ENCODE data around the gene RUNX2.

DNA sequence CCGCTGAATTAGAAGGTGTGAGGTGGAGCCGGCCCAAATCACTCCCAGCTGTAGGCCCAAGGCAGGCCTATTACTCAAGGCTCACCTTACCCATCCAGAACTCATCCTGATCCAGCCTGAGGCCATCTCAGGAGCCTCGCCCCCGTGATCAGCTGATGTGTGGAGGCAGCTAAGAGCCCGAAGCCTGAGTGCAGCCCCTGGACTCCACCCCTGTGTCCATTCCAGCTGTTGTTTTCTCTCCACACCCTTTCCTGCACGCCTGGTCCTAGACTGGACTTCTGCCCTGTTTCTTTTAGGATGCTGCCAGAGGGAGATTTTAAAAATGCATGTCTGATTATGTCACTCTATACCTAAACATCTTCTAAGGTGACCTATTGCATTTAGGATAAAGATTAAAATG is 174.3 kb downstream of the RUNX2 start:
- TF ChIP-seq CTCF (IDR thresholded peaks at IDR 0.05) (no peak), POLR2A (IDR thresholded peaks at IDR 0.05) (no peak)
